D341Med (cell line): ENCODE results near the gene CLMN.

Experiments used
- DNase-seq: peaks from one replicate; pipeline ENCODE4 v3.0.0; 2012; ENCODE audit warnings: low spot score

The CLMN gene

DNA sequence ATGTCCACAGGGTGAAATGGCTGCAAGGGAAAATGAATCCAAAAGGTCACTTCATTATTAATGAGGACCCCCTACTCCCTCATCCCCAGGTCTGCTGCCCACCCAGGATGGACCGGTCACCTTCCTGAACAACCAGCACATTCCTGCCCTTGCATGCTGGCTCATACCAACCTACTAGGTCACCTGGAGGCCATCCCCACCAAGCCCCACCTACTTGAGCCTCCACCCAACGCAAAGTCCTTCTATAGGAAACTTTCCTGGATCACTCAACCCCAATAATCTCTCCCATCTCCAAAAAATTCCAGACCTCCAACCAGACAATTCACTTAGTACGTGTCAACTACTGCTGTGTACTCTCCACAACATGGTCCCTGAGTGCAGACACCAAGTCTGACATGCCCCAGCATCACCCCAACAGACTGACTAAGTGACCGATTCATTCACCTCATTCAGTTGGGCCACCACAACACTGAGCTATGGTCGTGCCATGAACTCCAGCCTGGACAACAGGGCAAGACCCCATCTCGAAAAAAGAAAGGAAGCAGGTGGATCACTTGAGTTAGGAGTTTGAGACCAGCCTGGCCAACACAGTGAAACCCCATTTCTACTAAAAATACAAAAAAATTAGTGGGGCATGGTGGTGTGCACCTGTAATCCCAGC lies 18.1 kb downstream of the CLMN start:
- DNase-seq, result no peak

DNA sequence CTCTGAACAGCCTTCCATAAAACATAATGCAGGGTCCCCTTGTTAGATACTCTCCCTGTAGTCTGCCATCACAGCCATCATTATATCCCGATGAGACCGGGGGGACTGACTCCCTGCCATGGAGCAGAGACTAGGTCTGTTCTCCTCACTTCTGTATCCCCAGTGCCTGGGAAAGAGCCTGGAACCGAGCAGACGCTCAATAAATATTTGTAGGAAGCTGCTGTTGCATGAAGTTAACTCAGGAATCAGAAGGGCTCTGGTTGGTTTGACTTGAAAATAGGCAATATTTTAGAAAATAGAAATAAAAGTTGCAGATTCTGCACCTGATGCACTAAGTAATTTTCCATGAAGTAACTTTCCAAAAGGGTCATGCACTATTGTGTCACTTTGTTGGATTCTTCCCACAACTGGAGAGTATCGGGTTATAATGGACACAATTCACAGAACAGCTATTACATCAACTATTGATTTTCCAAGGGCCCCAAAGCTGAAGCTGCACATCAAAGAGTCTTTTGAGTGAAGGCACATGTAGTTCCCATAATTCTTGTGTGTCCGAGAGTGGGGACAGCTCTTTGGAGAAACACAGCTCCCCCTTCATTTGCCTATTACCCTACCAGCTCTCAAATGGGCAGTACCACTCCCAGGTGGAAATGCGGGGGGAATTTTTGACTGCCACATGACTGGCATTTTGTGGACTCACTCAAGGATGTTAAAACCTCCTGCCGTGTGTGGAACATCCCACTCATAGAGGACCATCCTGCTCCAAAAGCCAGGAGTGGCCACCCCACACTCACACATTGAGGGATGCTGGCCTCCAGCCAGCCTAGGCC lies 18.8 kb downstream of the CLMN start:
- no peak for DNase-seq

DNA sequence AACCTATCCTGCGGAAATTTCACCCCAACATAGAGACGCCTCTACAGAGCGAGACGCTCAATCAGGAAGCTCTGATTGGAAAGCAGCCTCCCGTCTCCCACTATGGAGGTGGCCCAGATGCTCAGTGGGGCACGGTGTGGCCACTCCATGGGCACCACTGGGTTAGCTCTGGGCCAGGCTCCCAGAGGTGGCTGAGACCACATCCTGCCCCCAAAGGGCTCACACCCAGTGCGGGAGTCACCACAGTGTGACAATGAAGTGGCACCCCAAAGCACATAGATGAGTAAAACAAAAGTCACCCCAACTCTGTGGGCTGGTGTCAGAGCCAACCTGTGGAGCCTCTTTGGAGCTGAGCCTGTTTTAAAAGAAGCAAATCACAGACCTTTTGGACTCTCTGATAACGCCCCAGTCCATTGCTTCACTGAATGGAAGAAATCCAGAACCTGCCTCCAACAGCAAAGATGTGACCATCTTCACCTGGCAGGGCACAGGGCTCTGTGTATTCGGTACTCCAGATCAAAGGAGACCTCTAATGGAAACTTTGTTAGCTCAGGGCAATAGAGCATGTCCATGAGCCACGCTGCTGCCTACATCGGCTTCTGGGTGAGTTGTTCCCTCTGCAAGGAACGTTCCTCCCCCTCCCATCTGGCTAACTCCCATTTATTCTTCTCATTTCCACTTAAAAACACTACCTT lies 19.6 kb downstream of the CLMN start:
- DNase-seq, result no peak

DNA sequence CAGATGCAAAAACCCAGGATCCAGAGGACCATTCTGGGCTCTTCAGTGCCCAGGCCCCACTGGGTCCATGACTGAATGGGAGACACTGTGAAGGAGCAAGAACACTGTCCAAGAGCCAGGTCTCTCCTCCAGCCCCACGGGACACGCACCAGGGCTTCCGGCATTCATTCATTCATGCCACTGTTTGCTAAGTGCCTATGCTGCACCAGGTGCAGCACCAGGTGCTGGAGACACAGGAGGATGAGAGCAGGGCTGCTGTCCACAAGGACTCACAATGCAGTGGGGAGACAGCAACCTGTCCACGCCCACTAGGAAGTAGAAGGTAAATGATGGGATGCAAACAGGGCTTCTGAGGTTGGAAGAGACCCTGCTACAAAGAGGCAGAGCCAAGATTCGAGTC lies 20.4 kb downstream of the CLMN start:
- DNase-seq, result no peak

DNA sequence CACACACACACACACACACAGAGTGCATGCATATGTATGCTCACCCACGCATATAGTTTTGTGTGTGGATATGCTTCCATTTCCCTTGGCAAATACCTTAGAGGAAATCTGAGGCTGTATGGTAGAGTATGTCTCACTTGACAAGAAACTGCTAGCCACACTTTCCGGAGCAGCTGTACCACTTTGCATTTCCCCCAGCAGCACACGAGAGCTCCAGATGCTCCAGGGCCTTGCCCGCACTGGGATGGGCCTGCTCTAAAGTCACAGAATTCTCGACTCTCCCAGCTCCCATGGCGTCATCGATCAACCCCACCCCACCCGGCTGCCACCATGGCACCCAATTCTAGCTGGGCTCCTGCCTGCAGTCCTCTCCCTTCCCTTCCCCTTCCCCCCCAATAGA lies 21.9 kb downstream of the CLMN start:
- no peak for DNase-seq

DNA sequence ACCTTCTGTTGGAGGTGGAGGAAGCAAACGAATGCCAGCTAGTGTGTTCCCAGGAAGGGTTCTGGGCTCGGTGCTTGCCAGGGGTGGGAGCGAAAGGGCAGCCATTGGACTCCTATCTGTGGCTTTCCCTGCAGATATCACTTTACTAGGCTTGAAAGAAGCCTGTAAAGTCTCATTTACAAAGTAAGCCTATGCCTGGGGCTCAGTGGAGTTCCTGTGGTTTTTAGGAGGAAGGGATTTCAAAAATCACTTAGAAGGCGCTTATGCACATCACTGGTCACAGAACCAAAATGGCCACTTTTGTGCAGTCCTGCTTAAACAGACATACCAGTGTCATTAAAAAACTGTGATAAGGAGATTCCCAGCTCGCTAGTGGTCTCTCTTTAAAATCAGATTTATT lies 22.7 kb downstream of the CLMN start:
- DNase-seq, result no peak

DNA sequence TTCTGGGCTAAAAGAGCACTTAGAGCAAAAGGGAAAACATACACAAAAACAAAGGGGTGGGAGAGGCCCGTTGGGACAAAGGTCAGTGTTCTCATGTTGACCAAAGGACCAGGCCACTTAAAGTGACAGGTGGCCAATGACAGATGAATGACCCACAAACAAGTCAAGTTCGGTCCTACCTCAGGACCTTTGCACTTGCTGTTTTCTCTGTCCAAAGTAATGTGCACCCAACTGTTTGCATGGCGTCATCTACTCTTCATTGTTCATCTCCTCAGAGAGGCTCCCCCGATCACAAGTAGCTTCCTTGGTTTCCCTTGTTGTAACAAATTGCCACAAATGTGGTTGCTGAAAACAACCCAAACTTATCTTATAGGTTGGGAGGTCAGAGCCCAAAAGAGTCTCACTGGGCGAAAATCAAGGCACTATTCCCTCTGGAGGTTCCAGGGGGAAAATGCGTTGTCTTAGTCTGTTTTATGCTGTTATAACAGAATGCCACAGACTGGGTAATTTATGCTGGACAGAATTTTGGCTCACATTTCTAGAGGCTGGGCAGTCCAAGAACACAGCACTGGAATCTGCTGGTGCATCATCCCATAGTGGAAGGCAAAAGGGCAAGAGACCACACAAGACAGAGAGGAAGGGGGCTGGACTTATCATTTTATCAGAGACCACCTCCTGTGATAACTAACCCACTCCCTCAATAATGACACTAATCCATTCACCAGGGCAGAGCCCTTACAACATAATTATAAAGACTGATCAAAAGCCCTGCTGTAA lies 23.9 kb downstream of the CLMN start:
- DNase-seq, result no peak

DNA sequence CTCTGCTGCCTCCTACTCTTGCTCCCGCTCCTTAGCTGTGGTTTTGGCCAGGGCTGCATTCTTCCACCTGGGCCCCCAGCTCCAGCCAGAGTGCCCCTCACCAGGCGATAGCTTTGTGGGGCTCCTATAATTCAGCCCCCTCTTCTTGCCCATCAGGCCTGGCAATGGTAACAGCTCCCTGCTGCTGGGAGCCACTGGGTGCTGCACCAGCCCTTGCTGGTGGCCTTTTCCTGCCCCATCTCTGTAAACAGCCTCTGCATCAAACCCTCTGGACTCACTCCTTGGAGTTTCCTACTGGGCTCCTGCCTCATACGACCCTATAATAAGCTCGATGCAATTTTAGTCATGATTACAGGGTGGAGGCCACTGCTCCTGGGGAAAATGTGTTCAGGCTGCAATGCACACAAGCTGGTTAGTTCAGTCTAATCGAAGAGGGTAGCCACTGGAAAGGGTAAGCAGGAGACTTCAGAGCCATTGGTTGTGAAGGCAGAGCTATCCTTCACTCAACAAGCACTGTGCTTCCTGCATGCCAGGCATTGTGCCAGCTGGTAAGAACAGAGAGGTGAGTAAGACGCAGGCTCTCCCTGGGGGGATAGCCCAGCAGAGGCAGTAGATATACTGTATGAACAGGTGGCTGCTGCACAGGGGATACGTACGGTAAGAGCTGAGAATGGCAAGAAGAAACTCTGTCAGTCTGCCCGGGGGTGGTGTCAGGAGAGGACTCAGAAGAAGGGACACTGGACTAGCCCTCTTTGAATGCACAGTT lies 24.7 kb downstream of the CLMN start:
- no peak for DNase-seq

DNA sequence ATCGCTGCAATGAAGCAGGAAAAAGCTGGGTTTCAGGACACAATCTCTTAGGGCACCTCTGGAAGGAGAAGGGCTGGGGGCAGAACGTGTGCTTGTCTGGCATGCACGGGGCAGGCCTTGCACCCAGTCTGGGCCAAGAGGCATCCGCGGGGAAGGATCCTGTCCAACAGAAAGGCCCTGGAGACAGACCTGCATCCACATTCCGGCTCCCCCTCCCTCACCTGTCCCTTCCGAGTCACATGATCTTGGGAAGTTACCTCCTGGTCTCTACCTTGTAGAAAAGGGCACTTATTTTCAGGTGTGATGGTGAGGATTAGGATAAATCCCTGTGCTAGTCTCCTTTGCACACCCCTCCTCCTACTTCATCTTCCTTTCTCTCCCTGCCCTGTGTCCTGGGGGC lies 25.4 kb downstream of the CLMN start:
- no peak for DNase-seq

DNA sequence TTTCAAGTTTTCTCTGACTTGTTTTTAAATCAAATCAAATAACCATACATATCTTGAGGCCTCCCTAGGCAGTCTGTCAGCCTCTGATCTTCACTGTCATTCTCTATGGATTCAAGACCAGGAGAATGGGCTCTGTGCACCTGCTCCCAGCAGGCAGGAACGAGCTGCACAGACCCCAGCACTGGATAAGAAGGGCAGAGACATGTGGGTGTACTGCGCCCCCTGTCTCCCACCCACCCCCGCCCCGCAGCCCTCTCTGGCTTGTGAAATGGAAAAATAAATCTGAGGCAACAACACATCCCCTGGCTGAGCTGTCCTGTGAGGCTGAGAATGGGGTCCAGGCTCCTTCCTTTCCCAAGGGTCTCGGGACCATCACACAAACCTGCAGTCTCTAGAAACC lies 26.3 kb downstream of the CLMN start:
- DNase-seq, result peak; percentile 55

DNA sequence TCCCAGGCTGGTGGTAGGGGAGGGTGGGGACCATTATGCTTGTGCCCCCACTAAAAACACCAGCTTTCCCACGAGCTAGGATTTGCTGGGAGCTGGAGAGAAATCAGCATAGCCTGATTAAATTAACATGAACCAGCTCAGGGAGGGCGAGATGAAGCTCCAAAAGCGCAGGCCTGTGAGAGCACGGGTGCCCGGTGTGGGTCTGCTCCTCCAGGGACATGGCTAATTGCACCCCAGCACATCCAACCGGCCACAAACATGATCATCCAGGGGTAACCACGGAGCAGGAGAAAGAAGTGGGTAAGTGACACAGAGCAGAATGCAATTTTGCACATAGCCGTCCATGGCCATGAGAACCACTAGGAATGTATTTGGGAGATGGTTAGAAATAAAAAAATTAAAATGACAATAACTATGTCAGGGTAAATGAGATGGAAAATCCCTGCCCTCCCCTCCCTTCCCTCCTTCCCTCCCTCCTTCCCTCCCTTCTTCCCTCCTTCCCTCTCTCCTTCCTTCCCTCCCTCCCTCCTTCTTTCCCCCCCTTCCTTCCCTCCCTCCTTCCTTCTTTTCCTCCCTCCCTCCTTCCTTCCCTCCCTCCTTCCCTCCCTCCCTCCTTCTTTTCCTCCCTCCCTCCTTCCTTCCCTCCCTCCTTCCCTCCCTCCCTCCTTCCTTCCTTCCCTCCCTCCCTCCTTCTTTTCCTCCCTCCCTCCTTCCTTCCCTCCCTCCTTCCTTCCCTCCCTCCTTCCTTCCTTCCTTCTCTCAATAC lies 26.9 kb downstream of the CLMN start:
- no peak for DNase-seq

DNA sequence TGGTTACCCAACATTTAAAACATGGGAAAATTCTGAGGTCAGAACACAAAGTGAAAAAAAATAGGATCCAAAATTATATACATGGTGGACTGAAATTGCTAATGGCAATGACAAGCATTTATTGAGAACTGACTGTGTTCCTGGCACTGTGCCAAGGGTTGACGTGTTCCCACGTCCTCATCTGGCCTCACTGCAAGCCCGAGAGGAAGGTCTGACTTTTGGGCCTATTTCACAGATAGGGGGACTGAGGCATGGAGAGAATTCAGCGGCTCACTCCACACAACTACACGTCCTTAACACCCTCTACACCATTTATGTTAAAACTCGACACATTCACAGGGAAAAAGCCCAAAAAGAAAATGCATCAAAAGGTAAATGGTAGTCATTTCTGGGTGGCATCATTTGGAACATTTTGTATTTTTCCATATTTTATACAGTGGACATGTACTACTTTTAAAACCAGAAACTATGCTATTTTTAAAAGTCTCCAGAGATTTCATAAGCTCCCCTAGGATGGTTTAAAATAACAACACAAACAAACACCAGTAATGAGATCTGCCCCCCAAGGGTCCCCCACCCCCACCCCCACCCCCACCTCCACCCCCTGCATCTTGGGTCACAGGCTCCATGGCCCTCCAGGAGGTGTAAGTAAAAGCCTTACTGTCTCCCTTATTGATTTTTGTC lies 27.7 kb downstream of the CLMN start:
- DNase-seq, result no peak

DNA sequence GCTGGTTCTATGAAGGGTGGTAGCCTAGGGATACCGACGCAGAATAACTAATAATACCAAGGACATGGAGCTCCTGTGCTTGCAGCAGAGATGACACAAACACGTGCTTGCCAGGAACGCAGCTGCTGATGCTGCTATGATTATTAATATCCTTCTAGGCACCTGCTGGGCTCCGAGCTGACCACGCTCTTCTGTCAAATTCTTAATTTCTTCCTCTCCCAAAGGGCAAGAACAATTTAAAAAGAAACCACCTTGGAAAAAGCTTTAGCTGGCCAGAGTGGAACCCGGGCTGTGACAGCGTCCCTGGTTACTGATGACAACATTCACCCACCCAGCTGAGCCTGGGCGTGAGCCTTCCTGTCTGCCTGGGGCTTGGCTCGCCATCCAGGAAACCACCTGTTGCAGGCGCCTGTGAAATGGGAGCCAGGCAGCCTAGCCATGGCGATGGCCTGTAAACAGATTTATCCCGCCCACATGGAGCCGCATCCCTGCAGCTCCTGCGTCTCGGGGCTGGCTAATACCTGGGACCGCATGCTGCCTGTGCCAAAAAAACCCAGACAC lies 28.8 kb downstream of the CLMN start:
- DNase-seq, result peak; percentile 53

DNA sequence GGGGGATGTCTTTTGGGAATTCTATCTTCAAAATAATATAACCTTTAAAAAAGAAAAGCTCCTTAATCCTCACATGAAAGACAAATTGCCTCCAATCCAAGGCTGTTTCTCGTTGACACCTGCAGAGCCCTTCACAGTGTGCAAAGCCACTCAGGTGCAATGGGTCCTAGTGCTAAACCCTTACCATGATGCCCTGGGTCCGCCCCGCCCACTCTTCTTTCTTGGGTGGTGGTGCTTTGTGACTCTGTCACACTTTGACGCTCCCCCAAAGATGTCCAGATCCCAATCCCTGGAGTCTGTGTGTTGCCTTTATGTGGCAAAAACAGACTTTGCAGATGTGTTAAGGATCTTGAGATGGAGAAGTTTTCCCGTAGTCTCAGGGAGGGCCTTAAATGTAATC lies 29.7 kb downstream of the CLMN start:
- DNase-seq, result no peak

DNA sequence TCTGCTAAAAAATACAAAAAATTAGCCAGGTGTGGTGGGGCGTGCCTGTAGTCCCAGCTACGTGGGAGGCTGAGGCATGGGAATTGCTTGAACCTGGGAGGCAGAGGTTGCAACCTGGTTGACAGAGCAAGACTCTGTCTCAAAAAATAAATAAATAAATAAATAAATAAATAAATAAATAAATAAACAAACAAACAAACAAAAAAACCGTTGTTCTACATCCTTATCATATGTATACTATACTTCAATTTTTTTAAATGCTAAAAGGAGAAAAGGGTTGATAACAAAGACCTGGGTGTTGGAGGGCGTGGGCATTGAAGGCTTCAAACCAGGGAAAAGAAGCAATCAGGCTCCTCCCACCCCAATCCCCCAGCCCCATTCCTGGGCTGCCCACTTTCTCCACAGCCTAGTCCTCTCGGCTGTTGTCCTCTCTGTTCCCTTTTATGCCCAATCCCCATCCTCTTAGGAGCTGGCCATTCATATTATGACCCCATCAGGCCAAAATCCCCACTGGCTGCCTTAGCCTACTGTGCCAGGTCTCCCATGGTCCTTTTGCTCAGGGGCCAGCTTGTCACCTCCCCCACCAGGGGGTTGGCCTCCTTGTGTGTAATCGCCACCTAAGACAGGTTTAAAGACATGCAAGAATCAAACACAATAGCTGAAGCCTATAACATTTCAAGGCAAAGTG lies 30.2 kb downstream of the CLMN start:
- no peak for DNase-seq

DNA sequence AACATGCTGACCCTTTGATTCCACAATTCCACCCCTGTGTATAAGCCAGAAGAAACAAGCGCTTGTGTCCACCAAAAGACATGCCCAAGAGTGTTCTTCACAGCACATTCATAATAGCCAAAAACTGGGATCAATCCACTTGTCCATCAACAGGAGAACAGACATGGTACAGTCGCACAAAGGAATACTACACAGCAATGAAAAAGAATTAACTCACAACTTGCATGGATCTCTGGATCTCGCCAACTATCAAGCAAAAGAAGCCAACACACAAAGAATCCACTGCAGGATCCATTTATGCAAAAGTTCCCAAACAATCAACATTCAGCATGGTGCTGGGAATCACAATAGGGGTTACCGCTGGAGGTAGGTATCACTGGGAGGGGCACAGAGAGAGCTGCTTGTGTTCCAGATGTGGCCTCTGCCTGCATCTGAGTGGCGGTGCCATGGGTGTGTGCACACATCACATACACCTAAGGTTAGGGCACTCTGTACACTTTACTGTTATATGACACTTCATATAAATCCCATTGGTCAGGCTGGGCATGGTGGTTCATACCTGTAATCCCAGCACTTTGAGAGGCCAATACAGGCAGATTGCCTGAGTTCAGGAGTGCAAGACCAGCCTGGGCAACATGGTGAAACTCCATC lies 30.9 kb downstream of the CLMN start:
- no peak for DNase-seq

DNA sequence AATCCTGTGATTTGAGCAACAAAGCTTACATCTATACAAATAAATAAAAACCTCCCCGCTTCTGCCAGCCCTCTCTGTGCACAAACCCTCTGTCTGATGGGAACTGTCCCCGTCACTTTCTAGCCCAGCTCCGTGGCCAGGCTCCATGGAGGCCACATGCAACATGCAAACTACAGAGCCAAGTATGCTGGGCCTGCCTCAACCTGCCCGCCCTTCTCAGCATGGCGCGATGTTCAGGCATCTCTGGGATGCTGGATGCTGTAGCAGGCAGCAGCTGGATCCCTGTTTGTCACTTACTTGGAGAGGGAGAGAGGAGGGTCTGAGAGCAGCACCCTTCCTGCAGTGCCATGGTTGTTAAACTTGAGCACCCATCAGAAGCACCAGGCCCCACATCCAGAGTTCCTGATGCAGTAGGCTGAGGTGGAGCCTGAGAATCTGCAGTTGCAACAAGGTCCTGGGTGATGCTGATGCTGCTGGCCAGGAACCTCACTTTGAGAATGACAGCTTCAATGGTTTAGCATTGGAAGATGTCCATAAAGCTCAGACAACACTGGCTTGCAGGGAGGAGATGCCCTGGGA lies 32.4 kb downstream of the CLMN start:
- DNase-seq, result no peak

DNA sequence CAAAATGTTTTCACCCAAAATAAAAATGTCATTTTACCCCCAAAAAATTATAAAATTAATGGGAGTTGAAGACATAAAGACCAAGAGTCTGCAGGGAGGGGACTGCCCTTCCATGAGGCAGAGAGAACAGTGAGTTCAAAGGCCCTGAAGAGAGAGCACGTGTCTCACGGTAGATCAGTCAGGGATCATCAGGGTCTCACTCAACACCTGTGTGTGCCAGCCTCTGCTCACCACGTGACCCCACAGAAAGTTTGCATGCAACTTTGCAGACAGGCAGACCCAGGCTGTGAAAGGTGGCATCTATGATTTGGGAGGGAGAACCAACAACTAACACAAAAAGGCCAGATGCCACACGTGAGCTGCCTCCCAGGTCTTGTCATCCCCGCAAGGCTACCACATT lies 33.1 kb downstream of the CLMN start:
- DNase-seq, result no peak
